Stimulated activated CD4-positive, alpha-beta T cell treated with anti-CD3 and anti-CD28 coated beads, Interleukin-12 subunit alpha, Interleukin-12 subunit beta, amount 100 ng/mL, for 4 hours (primary cell): Measurements from ENCODE around the gene TMEM184C.

Experiments used
- DNase-seq: peaks from one replicate; pipeline ENCODE4 v3.0.0-alpha.2; 2020

The TMEM184C gene

GRCh38 chr4:147674073-147674472 lies 56.9 kb downstream of the TMEM184C start:
- DNase-seq = no peak

- DNase-seq = no peak
Observed at GRCh38 chr4:147674496-147674895, 57.3 kb downstream of the TMEM184C start.

GRCh38 chr4:147678106-147678505 lies 60.9 kb downstream of the TMEM184C start:
- DNase-seq = no peak

GRCh38 chr4:147678796-147679549 lies 61.8 kb downstream of the TMEM184C start:
- DNase-seq = no peak

- no peak for DNase-seq
Observed at GRCh38 chr4:147682755-147683154, 65.6 kb downstream of the TMEM184C start.

- DNase-seq = peak; percentile 4
Observed at GRCh38 chr4:147683188-147683591, 66.0 kb downstream of the TMEM184C start.

- peak; percentile 86 for DNase-seq
Observed at GRCh38 chr4:147683717-147684700, 66.8 kb downstream of the TMEM184C start, which contains the start of gene PRMT9. Gene PRMT9, minus strand, starts transcription at chr4:147684163. Its CDS starts 176 bp downstream, at chr4:147683987.

- DNase-seq = no peak
Observed at GRCh38 chr4:147689067-147689466, 71.9 kb downstream of the TMEM184C start.

- DNase-seq = no peak
Observed at GRCh38 chr4:147691820-147692219, 74.6 kb downstream of the TMEM184C start.

- DNase-seq = no peak
Observed at GRCh38 chr4:147693218-147693617, 76.0 kb downstream of the TMEM184C start.

- no peak for DNase-seq
Observed at GRCh38 chr4:147696866-147697265, 79.7 kb downstream of the TMEM184C start.

- no peak for DNase-seq
Observed at GRCh38 chr4:147704846-147705245, 87.6 kb downstream of the TMEM184C start.

GRCh38 chr4:147707892-147708672 lies 90.9 kb downstream of the TMEM184C start:
- DNase-seq = peak; percentile 30

GRCh38 chr4:147709999-147710398 lies 92.8 kb downstream of the TMEM184C start:
- no peak for DNase-seq

GRCh38 chr4:147714575-147715401 lies 97.6 kb downstream of the TMEM184C start:
- DNase-seq = no peak

GRCh38 chr4:147717878-147718277 lies 100.7 kb downstream of the TMEM184C start:
- DNase-seq = no peak
